ENCODE measurements around the gene ATF4. TPM values are rescaled to one million over a fixed set of nuclear protein-coding genes. Genes with fewer than 3 reads are reported as not detected.
A peak's percentile ranks its signal among the peaks of the same experiment; 100 is the strongest.

ATF4 gene
- total RNA-seq, 1 experiment from 2014 or later = 608 TPM

- peak overlapping the region; percentile 85 to 92 for H3K4me3 ChIP-seq (replicated peaks in 1 of 2; ENCODE audit: low read depth in 1 of 2, low read length in 2 of 2)
- intact Hi-C loops (cut with micrococcal nuclease) = loop anchor here (2.0 to 5.0 kb wide), 2 partner anchors 17 to 202 kb away; partner anchors contain the start of genes MIEF1 and RPL3
- peak overlapping the region; percentile 99 for H3K27ac ChIP-seq (ENCODE audit: low read depth, low read length)
- H3K27me3 ChIP-seq (ENCODE audit: insufficient read depth, low read length) = no peaks in the 10 kb centered on the region
- CTCF ChIA-PET = interaction anchor here (0.7 to 1.2 kb wide), 4 partner anchors 10 to 517 kb away, joined by 3 to 13 read pairs (median 4); no protein-coding TSS in a partner anchor
- no peak for DNase-seq (ENCODE audit: low read depth, low spot score)
- peaks cover 29 to 59% of the 10 kb centered on the region in 2 experiments; a peak in 3 of 4 replicates for H3K36me3 ChIP-seq (ENCODE audit: control insufficient read depth in 1 of 2, insufficient read depth in 2 of 2, low read length in 2 of 2)
- peaks cover 17% of the 10 kb centered on the region; the same call in 1 of the 2 replicates for H4K20me1 ChIP-seq (ENCODE audit: insufficient read depth)
- TSS peak; percentile 88 for BruUV-seq (replicated peaks)
- peak overlapping the region; percentile 96 for H3K9ac ChIP-seq (ENCODE audit: low read length)
- peaks cover 17 to 41% of the 10 kb centered on the region in 2 experiments for H3K4me1 ChIP-seq (ENCODE audit: control insufficient read depth in 1 of 2, insufficient read depth in 2 of 2, low read length in 2 of 2)
- H3K79me2 ChIP-seq (ENCODE audit: insufficient read depth, low read length) = peaks cover 63% of the 10 kb centered on the region
- ATAC-seq = peak; percentile 81
- H2AFZ ChIP-seq (ENCODE audit: low read depth, low read length, poor library complexity, severe bottlenecking) = no peak overlapping the region
- no peaks in the 10 kb centered on the region for H3K9me3 ChIP-seq (ENCODE audit: control insufficient read depth in 1 of 2, insufficient read depth in 1 of 2, low read depth in 1 of 2, low read length in 2 of 2)
- H3K9me2 ChIP-seq (ENCODE audit: insufficient read depth) = no peaks in the 10 kb centered on the region
- TF ChIP-seq, protein P1, sequence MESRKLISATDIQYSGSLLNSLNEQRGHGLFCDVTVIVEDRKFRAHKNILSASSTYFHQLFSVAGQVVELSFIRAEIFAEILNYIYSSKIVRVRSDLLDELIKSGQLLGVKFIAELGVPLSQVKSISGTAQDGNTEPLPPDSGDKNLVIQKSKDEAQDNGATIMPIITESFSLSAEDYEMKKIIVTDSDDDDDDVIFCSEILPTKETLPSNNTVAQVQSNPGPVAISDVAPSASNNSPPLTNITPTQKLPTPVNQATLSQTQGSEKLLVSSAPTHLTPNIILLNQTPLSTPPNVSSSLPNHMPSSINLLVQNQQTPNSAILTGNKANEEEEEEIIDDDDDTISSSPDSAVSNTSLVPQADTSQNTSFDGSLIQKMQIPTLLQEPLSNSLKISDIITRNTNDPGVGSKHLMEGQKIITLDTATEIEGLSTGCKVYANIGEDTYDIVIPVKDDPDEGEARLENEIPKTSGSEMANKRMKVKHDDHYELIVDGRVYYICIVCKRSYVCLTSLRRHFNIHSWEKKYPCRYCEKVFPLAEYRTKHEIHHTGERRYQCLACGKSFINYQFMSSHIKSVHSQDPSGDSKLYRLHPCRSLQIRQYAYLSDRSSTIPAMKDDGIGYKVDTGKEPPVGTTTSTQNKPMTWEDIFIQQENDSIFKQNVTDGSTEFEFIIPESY (IDR thresholded peaks at IDR 0.05; ENCODE audit: extremely low read depth, insufficient replicate concordance, low read length) = peak; percentile 92
- TF ChIP-seq, protein P2, sequence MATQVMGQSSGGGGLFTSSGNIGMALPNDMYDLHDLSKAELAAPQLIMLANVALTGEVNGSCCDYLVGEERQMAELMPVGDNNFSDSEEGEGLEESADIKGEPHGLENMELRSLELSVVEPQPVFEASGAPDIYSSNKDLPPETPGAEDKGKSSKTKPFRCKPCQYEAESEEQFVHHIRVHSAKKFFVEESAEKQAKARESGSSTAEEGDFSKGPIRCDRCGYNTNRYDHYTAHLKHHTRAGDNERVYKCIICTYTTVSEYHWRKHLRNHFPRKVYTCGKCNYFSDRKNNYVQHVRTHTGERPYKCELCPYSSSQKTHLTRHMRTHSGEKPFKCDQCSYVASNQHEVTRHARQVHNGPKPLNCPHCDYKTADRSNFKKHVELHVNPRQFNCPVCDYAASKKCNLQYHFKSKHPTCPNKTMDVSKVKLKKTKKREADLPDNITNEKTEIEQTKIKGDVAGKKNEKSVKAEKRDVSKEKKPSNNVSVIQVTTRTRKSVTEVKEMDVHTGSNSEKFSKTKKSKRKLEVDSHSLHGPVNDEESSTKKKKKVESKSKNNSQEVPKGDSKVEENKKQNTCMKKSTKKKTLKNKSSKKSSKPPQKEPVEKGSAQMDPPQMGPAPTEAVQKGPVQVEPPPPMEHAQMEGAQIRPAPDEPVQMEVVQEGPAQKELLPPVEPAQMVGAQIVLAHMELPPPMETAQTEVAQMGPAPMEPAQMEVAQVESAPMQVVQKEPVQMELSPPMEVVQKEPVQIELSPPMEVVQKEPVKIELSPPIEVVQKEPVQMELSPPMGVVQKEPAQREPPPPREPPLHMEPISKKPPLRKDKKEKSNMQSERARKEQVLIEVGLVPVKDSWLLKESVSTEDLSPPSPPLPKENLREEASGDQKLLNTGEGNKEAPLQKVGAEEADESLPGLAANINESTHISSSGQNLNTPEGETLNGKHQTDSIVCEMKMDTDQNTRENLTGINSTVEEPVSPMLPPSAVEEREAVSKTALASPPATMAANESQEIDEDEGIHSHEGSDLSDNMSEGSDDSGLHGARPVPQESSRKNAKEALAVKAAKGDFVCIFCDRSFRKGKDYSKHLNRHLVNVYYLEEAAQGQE (IDR thresholded peaks at IDR 0.05; ENCODE audit: low read depth) = no peak
- TF ChIP-seq ZFX (IDR thresholded peaks at IDR 0.05) (peak; percentile 87), CBX3 (IDR thresholded peaks at IDR 0.05; ENCODE audit: low read depth) (no peak), ZNF274 (IDR thresholded peaks at IDR 0.05; ENCODE audit: low read depth, low read length) (no peak), TCF7L2 (IDR thresholded peaks at IDR 0.05; ENCODE audit: borderline replicate concordance, extremely low read depth, insufficient read depth, insufficient read length) (no peak), SP1 (IDR thresholded peaks at IDR 0.05; ENCODE audit: low read depth) (no peak), SIN3A (IDR thresholded peaks at IDR 0.05; ENCODE audit: low read depth) (no peak), FOSL1 (IDR thresholded peaks at IDR 0.05; ENCODE audit: low read depth) (no peak), JUND (IDR thresholded peaks at IDR 0.05) (no peak), ELF1 (IDR thresholded peaks at IDR 0.05; ENCODE audit: borderline replicate concordance, low read depth) (no peak), YY1 (IDR thresholded peaks at IDR 0.05; ENCODE audit: extremely low read depth, insufficient replicate concordance, low read depth, low read length) (no peak), EGR1 (IDR thresholded peaks at IDR 0.05; ENCODE audit: low read depth) (no peak), CTCF (IDR thresholded peaks at IDR 0.05 in 2 of 3, conservative IDR thresholded peaks at IDR 0.05 in 1 of 3; ENCODE audit: borderline replicate concordance in 1 of 3, insufficient read depth in 1 of 3, low read depth in 2 of 3, low read length in 2 of 3) (peak in 1 of 3 experiments; percentile 34; a peak in 1 of 6 replicates), EZH2 (IDR thresholded peaks at IDR 0.05) (no peak), POLR2A (IDR thresholded peaks at IDR 0.05; ENCODE audit: borderline replicate concordance, extremely low read depth, insufficient read depth, insufficient read length) (peak; percentile 11), POLR2AphosphoS5 (IDR thresholded peaks at IDR 0.05; ENCODE audit: low read depth, low read length) (peak; percentile 67), SRF (IDR thresholded peaks at IDR 0.05; ENCODE audit: low read depth) (no peak)
- TF ChIP-seq, protein P3, sequence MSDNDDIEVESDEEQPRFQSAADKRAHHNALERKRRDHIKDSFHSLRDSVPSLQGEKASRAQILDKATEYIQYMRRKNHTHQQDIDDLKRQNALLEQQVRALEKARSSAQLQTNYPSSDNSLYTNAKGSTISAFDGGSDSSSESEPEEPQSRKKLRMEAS (IDR thresholded peaks at IDR 0.05) = no peak
- peak overlapping the region; percentile 75 for H3K4me2 ChIP-seq (ENCODE audit: low read length)
- POLR2A ChIA-PET = interaction anchor here (0.7 to 1.3 kb wide), 19 partner anchors 9 to 631 kb away, joined by 3 to 37 read pairs (median 4); partner anchors contain the start of genes MIEF1, RPL3 and RPS19BP1
- RAD21 ChIA-PET (ENCODE audit: low non-redundant PET in 1 of 2, low total read pairs in 2 of 2, uncharacterized antibody in 2 of 2, unreplicated experiment in 2 of 2) = interaction anchor here (0.7 to 1.0 kb wide), 2 partner anchors 18 kb away, joined by 3 read pairs; partner anchors contain the start of gene MIEF1 (in 2 of the 2)
These were observed 609 bp upstream of the ATF4 start for GRCh38 chr22:39519681-39520225.
